Upper lobe of right lung (tissue), 1 donor: ENCODE data around the gene CHST7. TPM values are rescaled to one million over a fixed set of nuclear protein-coding genes. Genes with fewer than 3 reads are reported as not detected.

Experiments used
- ATAC-seq: fragments of 200-7000 bp; cut with Tn5 transposase; one replicate; pipeline ENCODE4 v1.9.1; 2020; ENCODE audit warnings: mild to moderate bottlenecking, moderate library complexity
- DNase-seq: peaks from one replicate; pipeline ENCODE4 v3.0.0-alpha.2; 2020
- H3K27ac ChIP-seq: fragments of 200-600 bp; one replicate; pipeline ENCODE4 v1.8.0; 2022
- H3K27me3 ChIP-seq: fragments of 200-600 bp; one replicate; pipeline ENCODE4 v1.8.0; 2022; ENCODE audit warnings: mild to moderate bottlenecking
- H3K36me3 ChIP-seq: fragments of 200-600 bp; one replicate; pipeline ENCODE4 v1.8.0; 2022
- H3K4me1 ChIP-seq: fragments of 200-600 bp; one replicate; pipeline ENCODE4 v1.8.0; 2022
- H3K4me3 ChIP-seq: fragments of 200-600 bp; one replicate; pipeline ENCODE4 v1.8.0; 2022; ENCODE audit warnings: mild to moderate bottlenecking
- H3K9me3 ChIP-seq: fragments of 200-600 bp; one replicate; pipeline ENCODE4 v1.8.0; 2022
- CTCF ChIP-seq: fragments of 200-600 bp; IDR thresholded peaks from one replicate; pipeline ENCODE4 v1.8.0; 2022; ENCODE audit warnings: antibody characterized with exemption
- intact Hi-C: fragments of 100-400 bp; cut with DNase I; formaldehyde crosslinking; loops from one replicate; pipeline ENCODE4 v1.11.0; 2022
- total RNA-seq: library from RNA; stranded (reverse); fragmentation: NEBNext Ultra II Directional; extraction: Animal tissue kit (Norgen Biotek cat#: 25700); gene quantifications from one replicate; pipeline ENCODE4 v1.2.1, GENCODE V29; 2021
- donor health status: DM: no; HTN: yes; CAD: no; lungs with severe emphysema.

Gene CHST7
- total RNA-seq, 1 donor from 2014 or later: 7.5 TPM

DNA sequence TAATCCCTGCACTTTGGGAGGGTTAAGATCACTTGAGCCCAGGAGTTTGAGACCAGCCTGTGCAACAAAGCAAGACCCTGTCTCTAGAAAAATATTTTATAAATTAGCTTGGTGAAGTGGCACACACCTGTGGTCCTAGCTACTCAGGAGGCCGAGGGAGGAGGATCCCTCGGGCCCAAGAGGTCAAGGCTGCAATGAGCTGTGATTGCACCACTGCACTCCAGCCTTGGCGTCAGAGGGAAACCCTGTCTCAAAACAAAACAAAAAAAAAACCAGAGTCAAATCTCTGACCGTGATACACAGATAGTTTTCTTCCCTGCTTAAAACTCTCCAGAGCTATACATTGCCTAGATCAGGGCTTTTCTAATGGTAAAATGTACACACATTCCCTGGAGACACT, 53.5 kb downstream of the CHST7 start:
- no peaks in the 10 kb centered on the region for H3K27me3 ChIP-seq
- TF ChIP-seq CTCF: no peak
- no peaks in the 10 kb centered on the region for H3K9me3 ChIP-seq
- no peaks in the 10 kb centered on the region for H3K36me3 ChIP-seq
- no peak overlapping the region for H3K4me3 ChIP-seq
- ATAC-seq: no peak
- DNase-seq: no peak
- H3K4me1 ChIP-seq: peaks cover 7% of the 10 kb centered on the region
- intact Hi-C loops: no loop called here
- peak overlapping the region; percentile 36 for H3K27ac ChIP-seq

DNA sequence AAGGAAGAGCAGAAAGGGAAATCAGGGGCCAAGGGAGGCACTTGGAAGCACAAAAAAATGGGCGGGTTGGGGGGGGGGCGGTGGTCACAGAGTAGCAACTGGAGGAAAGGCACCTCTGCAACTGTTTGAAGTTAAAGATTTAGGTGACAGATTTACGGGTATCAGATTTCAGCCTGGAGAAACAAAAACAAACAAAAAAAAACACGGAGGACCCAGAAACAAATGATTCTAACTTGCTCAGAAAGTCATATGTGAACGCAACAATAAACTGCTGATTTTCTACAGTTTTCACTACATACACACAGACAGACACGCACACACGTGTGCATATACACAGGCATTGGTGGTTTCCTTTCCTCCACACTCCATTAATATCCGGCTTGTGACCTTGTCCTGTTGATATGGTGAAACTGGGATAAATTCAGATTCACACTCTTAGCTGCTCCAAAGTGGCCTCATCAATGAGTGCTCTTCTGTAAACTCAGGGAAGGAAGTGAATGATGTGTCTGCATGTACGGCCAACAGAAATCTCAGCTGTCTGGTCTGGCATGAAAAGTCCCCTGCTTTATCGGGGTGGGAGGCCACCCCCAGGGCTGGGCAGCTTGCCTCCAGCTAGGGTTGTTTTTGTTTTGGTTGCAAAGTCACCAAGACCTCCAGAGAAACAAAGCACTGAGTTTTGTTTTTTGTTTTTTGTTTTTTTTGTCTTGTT, 54.3 kb downstream of the CHST7 start:
- Histone ChIP-seq H3K4me3 (no peak overlapping the region), H3K9me3 (no peaks in the 10 kb centered on the region), H3K27ac (peak overlapping the region; percentile 38), H3K27me3 (no peaks in the 10 kb centered on the region), H3K4me1 (peaks cover 7% of the 10 kb centered on the region), H3K36me3 (no peaks in the 10 kb centered on the region)
- intact Hi-C loops: no loop called here
- ATAC-seq (no peak), DNase-seq (no peak)
- no peak for TF ChIP-seq CTCF

- H3K9me3 ChIP-seq: no peaks in the 10 kb centered on the region
- H3K4me1 ChIP-seq: peaks cover 7% of the 10 kb centered on the region
- DNase-seq: peak; percentile 62
- H3K27me3 ChIP-seq: no peaks in the 10 kb centered on the region
- H3K27ac ChIP-seq: peak overlapping the region; percentile 38
- TF ChIP-seq CTCF: no peak
- intact Hi-C loops: no loop called here
- H3K4me3 ChIP-seq: no peak overlapping the region
- H3K36me3 ChIP-seq: no peaks in the 10 kb centered on the region
- peak; percentile 90 for ATAC-seq
Observed at GRCh38 chrX:46628460-46629371, 55.2 kb downstream of the CHST7 start.

DNA sequence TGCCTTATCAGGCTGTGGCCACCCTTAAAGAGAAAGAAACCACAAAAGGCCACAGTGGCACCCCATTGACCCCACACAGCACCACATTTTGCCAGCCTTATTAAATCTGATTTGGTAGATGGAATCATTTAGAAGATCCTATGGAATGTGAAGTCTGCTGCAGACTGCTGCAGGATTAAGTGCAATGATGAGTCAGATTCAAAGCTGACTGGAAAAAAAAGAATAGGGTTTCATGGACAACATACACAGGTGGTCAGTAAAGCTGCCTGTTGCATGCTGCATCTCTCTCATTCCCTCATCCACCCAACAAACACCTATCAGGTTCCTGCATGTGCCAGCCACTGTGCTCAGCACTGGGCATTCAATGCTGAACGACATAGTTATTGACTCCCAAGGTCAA, 56.6 kb downstream of the CHST7 start:
- no peaks in the 10 kb centered on the region for H3K9me3 ChIP-seq
- TF ChIP-seq CTCF: no peak
- H3K36me3 ChIP-seq: no peaks in the 10 kb centered on the region
- no peak overlapping the region for H3K4me3 ChIP-seq
- no peak overlapping the region for H3K27ac ChIP-seq
- DNase-seq: no peak
- no peak for ATAC-seq
- intact Hi-C loops: no loop called here
- peaks cover 7% of the 10 kb centered on the region for H3K4me1 ChIP-seq
- no peaks in the 10 kb centered on the region for H3K27me3 ChIP-seq

- DNase-seq (no peak), ATAC-seq (no peak)
- Histone ChIP-seq H3K36me3 (no peaks in the 10 kb centered on the region), H3K9me3 (no peaks in the 10 kb centered on the region), H3K4me3 (no peak overlapping the region), H3K27me3 (no peaks in the 10 kb centered on the region), H3K4me1 (no peaks in the 10 kb centered on the region), H3K27ac (no peak overlapping the region)
- intact Hi-C loops: no loop called here
- no peak for TF ChIP-seq CTCF
Observed at GRCh38 chrX:46634577-46634976, 61.0 kb downstream of the CHST7 start.
